Activated T-cell treated with anti-CD3 and anti-CD28 coated beads, Interleukin-2, amount 50 U/mL, for 48 hours (primary cell): Measurements from ENCODE around the gene RNF41.
"Not testable (repeated sequence)": the region's sequence is repeated elsewhere in the genome, so short reads cannot be mapped to it uniquely, and the experiment has no call there.

ENCODE experiments used
- DNase-seq, 2 experiments: peaks; one replicate each; pipeline ENCODE4 v3.0.0-alpha.2; 2020

Gene RNF41

GRCh38 chr12:56206452-56207166, 15.1 kb downstream of the RNF41 start:
- DNase-seq, result peak; percentile 56

DNA sequence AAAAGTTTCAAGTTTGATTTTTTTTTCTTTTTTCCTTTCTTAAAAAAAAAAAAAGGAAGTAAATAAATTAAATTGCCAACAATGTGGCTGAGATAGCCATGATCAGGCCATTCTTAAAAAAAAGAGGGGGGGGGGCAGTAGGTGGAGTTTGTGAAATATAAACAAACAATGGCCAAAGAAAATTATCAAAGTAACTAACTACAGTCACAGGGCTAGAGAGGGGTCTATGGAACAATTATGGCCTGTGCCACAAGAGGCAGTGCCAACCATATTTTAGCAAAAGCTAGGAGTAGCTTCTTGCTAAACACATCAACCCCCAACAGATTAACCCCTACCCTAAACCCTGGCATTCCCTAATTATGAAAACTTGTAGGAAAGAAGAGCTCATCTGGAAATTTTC, 16.3 kb downstream of the RNF41 start:
- DNase-seq, result no peak

GRCh38 chr12:56204275-56204674, 17.4 kb downstream of the RNF41 start:
- no peak for DNase-seq

GRCh38 chr12:56202838-56203237, 18.9 kb downstream of the RNF41 start:
- no peak for DNase-seq

DNA sequence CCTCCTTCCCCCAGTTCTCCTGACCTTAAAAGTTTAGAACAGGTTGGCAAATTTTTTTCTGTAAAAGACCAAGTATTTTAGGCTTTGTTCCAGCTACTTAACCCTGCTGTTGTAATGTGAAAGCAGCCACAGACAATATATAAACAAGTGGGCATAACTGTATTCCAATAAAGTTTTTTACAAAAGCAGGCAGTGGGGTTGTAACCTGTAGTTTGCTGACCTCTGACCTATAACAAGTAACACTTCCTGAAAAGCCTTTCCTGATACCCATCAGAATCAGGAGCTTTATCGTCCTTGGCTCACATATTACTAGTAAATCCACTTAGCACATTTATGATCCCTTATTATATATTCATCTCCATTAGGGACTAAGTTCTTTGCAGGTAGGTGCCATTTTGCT, 19.4 kb downstream of the RNF41 start:
- DNase-seq, result no peak

DNA sequence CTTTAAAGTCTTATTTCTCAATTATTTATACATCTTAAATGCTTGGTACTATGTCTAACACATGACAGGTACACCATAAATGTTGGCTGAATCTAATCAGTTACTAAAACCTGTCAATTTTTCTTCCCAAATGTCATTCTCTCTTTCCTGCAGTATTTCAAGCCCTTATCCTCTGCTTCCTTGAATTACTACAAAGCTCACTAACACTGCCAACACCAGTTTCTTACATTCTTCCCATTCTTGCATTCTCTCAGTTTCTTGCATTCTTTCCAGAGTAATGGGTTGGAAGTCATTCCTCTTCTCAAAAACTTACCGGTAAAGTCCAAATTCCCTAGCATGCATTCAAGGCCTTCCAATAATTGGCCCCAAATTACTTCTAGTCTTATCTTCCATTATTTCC, 22.9 kb downstream of the RNF41 start:
- DNase-seq, result no peak

GRCh38 chr12:56197921-56198635, 23.6 kb downstream of the RNF41 start:
- no peak for DNase-seq

GRCh38 chr12:56196818-56197550, 24.7 kb downstream of the RNF41 start:
- not testable (repeated sequence) for DNase-seq

GRCh38 chr12:56193025-56193578, 28.6 kb downstream of the RNF41 start:
- peak; percentile 74 to 76 for DNase-seq

DNA sequence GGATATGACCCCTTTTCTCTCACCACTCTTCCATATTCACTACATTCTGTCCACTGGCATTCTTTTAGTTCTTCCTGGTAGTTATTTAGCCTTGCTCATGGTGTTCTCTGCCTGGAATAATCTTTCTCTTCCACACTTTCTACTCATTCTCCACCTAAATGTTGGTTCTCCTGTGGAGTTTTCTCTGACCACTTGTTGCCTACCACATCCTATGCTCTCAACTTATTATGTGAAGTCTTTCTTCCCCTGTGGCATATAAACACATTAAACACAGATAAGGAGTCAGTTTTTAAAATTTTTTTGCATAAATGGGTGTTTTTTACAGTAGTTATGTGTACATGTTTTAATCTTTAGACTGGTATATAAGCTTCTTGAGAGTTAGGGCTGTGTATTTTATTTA, 29.1 kb downstream of the RNF41 start:
- DNase-seq, result no peak

DNA sequence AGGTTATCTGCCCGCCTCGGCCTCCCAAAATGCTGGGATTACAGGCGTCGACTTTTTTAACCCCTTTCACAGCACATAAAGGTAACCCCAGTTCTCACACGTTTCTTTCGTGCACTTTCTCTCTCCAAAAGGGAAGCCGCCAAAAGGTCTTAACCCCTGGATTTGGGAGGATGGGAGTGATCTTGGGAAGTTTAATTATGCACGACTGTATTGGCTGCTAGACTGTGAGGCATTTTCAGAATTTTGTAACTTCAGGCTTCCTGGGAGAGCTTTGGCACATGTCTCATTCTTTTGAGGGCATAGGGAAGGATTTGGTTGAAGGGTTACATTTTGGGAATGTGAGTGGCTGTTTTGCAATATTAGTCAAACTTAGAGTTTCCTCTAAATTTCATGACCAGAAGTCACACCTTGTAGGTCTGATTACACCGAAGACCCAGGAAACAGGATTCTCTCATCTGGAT, 31.0 kb downstream of the RNF41 start:
- no peak for DNase-seq

DNA sequence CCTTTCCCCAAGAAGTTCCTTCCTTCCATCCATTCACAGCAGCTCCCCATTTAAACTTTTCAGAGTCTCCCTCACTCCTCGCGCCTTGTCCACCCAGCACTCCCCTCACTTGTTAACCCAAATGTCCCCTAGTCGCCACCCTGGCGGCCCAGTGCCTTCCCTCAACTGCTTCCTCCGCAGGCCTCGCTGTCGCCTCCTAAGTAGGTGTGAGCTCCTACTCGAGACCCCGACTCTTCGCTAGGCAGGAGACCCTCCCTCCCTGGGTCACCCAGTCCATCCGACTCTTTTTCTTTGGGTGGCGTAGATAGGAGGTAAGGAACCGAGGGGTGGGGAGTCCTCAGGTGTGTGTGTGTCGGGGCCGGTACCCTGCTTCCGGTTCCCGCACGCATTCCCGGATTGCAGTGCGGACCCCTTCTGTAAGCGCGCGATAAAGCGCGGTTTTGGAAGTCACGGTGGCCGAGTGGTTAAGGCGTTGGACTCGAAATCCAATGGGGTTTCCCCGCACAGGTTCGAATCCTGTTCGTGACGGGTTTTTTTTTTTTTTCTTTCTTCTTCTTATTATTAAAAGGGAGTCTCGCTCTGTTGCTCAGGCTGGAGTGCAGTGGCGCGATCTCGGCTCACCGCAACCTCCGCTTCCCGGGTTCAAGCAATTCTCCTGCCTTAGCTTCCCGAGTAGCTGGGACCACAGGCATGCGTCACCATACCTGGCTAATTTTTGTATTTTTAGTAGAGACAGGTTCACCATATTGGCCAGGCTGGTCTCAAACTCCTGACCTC, 31.6 kb downstream of the RNF41 start:
- peak; percentile 97 to 98 for DNase-seq

DNA sequence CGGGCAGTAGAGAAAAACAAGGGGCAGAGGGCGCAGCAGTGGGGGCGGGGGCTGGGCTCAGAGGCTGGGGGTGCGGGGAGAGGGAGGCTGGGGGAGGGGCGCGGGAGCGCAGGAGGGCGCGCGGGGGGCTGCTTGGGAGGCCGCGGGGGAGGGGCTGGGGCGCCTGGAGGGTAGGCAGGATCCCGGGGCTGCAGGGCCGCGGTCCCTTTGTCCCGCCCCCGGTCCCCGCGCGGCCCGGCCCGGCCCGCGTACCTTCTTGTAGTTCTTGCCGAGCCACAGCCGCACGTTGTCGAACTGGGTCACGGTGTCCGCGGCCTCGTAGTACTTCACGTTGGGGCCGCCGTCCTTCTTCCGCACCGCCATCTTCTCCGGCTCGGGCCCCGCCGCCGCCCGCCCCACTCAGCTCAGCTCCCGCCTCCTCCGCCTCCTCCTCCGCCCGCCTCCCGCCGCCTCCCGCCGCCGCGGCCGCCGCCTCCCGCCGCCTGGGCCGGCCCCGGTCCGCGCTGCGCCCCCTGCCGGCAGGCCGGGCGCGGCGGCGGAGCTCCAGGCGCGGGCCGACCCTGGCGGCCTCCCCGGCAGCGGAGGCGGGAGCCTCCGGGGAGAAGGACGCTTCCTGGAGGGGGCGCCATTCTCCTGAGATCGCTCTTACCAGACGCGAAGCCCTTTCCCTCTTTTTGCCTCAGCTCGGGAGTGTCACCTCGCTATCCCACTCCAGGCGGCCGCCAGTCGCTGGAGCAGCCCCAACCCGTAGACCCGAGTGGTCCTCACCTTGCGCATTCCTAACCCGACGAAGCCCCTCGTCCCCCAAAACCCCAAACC, 32.4 kb downstream of the RNF41 start, which contains the start of gene SMARCC2:
Gene SMARCC2, minus strand, starts transcription at position 385 of the 819 bp plus-strand sequence. Its CDS starts 22 bp downstream, at position 363.
- DNase-seq, result peak; percentile 87 to 89

DNA sequence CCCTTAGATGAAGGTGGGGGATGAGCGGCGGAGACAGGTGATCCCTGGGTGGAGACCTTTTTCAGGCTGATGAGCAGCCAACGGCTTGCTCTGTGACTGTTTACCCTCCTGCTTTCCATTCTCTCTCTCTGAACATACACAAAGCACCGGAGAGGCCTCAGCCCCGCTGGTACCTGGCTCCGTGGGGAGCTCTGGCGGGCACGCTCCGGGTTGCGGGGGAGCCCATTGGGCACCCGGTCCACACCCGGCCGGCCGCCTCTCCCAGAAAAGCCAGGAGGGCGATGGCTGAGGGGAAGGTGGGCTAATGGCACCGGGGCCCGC, 33.0 kb downstream of the RNF41 start:
- peak; percentile 48 to 50 for DNase-seq

DNA sequence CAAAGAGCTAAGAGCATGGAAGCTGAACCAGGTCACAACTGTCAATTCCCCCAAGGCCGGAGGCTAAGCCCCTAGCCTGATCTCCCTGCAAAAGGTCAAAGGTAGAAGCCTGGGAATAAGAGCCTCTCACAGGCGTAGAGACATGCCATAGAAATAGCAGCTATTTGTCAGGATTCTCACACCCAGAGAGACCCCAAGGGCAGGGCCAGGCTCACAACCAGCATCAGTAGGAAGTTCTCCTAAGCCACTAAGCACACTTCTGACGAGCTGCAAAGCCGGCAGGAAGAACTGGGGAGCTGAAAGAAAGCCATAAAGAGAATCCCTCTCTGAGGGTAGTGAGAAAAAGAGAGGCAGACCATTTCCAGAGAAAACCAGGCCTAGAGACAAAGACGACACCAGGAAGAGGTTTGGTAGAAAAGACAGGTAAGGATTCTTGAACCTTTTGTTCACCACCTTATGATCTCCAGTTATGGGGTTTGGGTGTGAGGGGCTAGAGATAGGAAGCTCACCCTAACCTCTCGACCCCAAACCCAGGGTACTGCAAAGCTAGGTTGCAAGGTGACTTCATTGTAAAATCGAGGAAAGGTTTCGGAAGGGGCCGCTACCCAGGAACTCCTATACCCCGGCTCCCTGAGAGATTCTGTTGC, 33.5 kb downstream of the RNF41 start:
- no peak for DNase-seq

GRCh38 chr12:56186957-56187356, 34.8 kb downstream of the RNF41 start:
- DNase-seq, result no peak

- DNase-seq, result no peak
These were observed 43.4 kb downstream of the RNF41 start for GRCh38 chr12:56178347-56178746.

DNA sequence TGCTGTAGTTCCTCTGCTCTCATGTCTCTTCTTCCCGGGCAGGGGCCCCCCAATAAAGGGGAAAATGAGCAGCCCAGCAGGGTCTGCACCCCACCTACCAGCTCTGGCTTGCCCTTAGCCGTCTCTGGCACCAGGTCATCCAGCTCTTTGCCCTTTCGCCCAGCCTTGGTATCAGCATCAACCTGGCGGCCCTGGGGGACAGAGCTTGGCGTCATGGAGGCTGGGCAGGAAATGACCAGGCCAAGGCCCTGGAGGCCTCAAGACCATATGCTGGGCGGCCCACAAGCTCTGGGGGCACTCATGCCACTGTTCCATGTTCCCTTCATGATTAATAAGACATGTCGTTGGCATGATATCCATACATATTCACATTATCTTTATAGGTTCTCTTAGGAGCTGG, 48.9 kb downstream of the RNF41 start:
- no peak for DNase-seq

- no peak for DNase-seq
These were observed 52.4 kb downstream of the RNF41 start for GRCh38 chr12:56169229-56169759.

DNA sequence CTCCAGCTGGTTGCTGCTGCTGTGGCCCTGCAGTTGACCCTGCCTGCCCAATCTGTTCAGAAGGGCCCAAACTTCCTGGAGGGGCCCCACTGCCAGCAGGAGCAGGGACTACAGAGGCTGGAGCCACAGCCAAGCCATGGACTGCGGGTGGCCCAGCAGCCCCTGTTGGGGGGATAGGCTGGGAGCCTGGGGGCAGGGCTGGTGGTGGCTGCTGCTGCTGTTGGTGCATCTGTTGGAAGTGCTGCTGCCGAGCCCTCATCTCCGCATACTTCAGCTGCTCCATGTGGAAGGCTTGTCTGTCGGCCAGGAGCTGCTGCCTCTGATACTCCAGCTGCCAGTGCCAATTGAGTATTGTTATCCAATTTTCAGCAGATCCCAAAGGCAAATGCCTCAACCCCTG, 56.4 kb downstream of the RNF41 start:
- no peak for DNase-seq

DNA sequence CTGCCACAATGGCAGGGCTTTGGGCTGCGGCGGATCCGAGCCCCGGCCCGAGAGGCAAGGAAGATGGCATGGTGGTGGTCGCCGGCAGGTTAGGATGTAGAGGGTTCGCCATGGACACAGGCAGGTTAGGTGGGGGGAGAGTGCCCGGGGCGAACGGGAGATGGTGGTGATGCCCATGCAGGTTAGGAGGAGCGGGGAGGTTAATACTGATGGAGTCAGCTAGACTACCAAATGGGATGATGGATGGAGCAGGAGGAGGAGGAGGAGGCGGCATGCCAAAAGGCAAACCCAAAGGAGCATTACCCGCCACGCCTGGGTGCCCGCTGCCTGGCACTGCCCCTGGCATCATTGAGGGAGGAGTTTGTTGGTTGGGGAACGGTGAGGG, 57.4 kb downstream of the RNF41 start:
- no peak for DNase-seq
